Thyroid gland (tissue), 4 donors: ENCODE measurements around the gene FFAR2. TPM values are rescaled to one million over a fixed set of nuclear protein-coding genes. Genes with fewer than 3 reads are reported as not detected.

Source experiments
- DNase-seq, 2 donors: peaks; one replicate each; pipeline ENCODE4 v3.0.0-alpha.2; 2019
- H3K27ac ChIP-seq, 3 donors: fragments of 200-600 bp; sonication (generic); 1 replicate in 2 of 3; 2 replicates in 1 of 3; pipeline ENCODE4 v1.5.1; 2016 to 2019; ENCODE audit warnings: mild to moderate bottlenecking in 1 of 3, moderate library complexity in 1 of 3
- H3K27me3 ChIP-seq: fragments of 200-600 bp; sonication (generic); one replicate; pipeline ENCODE4 v1.5.1; 2019
- H3K36me3 ChIP-seq, 2 donors: fragments of 200-600 bp; sonication (generic); one replicate each; pipeline ENCODE4 v1.5.1; 2016 to 2019
- H3K4me1 ChIP-seq, 2 donors: fragments of 200-600 bp; sonication (generic); one replicate each; pipeline ENCODE4 v1.5.1; 2017 to 2019
- H3K4me3 ChIP-seq, 3 donors: fragments of 200-600 bp; sonication (generic); replicated peaks in 1 of 3; 1 replicate in 2 of 3; 2 replicates in 1 of 3; pipeline ENCODE4 v1.5.1; 2016; ENCODE audit warnings: mild to moderate bottlenecking in 1 of 3
- H3K9me3 ChIP-seq: fragments of 200-600 bp; sonication (generic); one replicate; pipeline ENCODE4 v1.5.1; 2017
- CTCF ChIP-seq, 6 experiments: fragments of 200-600 bp in 3 of 6; fragments of 450-650 bp in 3 of 6; sonication (generic) in 3 of 6; IDR thresholded peaks; one replicate each; pipeline ENCODE4 v1.5.1; 2016 to 2019; ENCODE audit warnings: antibody characterized with exemption in 6 of 6, mild to moderate bottlenecking in 2 of 6, inconsistent platforms in 1 of 6, moderate library complexity in 1 of 6
- POLR2A ChIP-seq, 2 donors: fragments of 450-650 bp; IDR thresholded peaks; one replicate each; pipeline ENCODE4 v1.6.1; 2017; ENCODE audit warnings: antibody characterized with exemption in 2 of 2, mild to moderate bottlenecking in 2 of 2, moderate library complexity in 1 of 2
- WGBS, 2 donors: methylation state at CpG; one replicate each; pipeline ENCODE4 v1.1.5; 2017; 5-methylcytosine and 5-hydroxymethylcytosine counted together
- intact Hi-C: fragments of 100-400 bp; cut with DNase I; formaldehyde crosslinking; loops from one replicate; pipeline ENCODE4 v1.15.1; 2023
- small RNA-seq: library from RNA; depleted of rRNA; stranded (forward); fragments of <200 nt; gene quantifications from one replicate; pipeline ENCODE3, GENCODE V24; 2016
- total RNA-seq, 4 donors: library from RNA; depleted of rRNA; stranded (reverse); fragments of >200 nt; gene quantifications; one replicate each; pipeline ENCODE4 v1.2.3, GENCODE V29; 2016

FFAR2 gene
- total RNA-seq, 4 donors from 2014 or later = 0.27 TPM; not detected in 3

GRCh38 chr19:35498984-35499527, 51.0 kb downstream of the FFAR2 start:
- H3K36me3 ChIP-seq = peaks cover 8 to 9% of the 10 kb centered on the region in 2 donors
- 73 to 82% methylated on average over 9 of the region's 9 CpGs for WGBS, 2 donors
- no peak overlapping the region for H3K27ac ChIP-seq
- no peak for TF ChIP-seq CTCF (IDR thresholded peaks at IDR 0.05)
- no peak for TF ChIP-seq POLR2A (IDR thresholded peaks at IDR 0.05)
- no peaks in the 10 kb centered on the region for H3K9me3 ChIP-seq
- H3K4me1 ChIP-seq = peaks cover 0 to 9% of the 10 kb centered on the region in 2 donors
- no peaks in the 10 kb centered on the region for H3K27me3 ChIP-seq
- no peak for DNase-seq
- H3K4me3 ChIP-seq = no peak overlapping the region
- intact Hi-C loops = no loop called here

GRCh38 chr19:35500611-35501010, 52.6 kb downstream of the FFAR2 start:
- no peak for DNase-seq
- Histone ChIP-seq H3K27ac (no peak overlapping the region), H3K36me3 (peaks cover 9 to 19% of the 10 kb centered on the region in 2 donors), H3K4me3 (no peak overlapping the region), H3K4me1 (peaks cover 0 to 2% of the 10 kb centered on the region in 2 donors), H3K27me3 (no peaks in the 10 kb centered on the region), H3K9me3 (no peaks in the 10 kb centered on the region)
- TF ChIP-seq CTCF (IDR thresholded peaks at IDR 0.05) = no peak
- intact Hi-C loops = no loop called here
- 94 to 95% methylated on average over 7 to 10 of the region's 10 CpGs for WGBS, 2 donors

Small RNA genes within 50 kb of the gene (small RNA-seq; reads per million reads assigned to genes)
- gene RN7SL491P = not detected

Other genes starting within 250 kb of the FFAR2 start
- under 1 TPM in 1 of 4 donors, not detected in 3; 0.67 TPM for gene FAM187B, start 219.5 kb upstream of the FFAR2 start, total RNA-seq
- gene LSR, start 199.3 kb upstream of the FFAR2 start, total RNA-seq = 10 to 100 TPM; 36.5 to 85.3 (median 61.8) TPM
- gene USF2, start 179.3 kb upstream of the FFAR2 start, total RNA-seq = 100 to 1,000 TPM in 3 of 4 donors, 10 to 100 TPM in 1; 98.9 to 133 (median 126) TPM
- gene HAMP, start 165.7 kb upstream of the FFAR2 start, total RNA-seq = not detected
- 10 to 100 TPM in 1 of 4 donors, 1 to 10 TPM in 2, not detected in 1; 1.7 to 19.2 (median 2.7) TPM for gene MAG, start 156.1 kb upstream of the FFAR2 start, total RNA-seq
- gene CD22, start 119.1 kb upstream of the FFAR2 start, total RNA-seq = 10 to 100 TPM in 1 of 4 donors, 1 to 10 TPM in 2, under 1 TPM in 1; 0.68 to 18.4 (median 2.0) TPM
- not detected for gene FFAR1, start 100.4 kb upstream of the FFAR2 start, total RNA-seq
- gene FFAR3, start 89.8 kb upstream of the FFAR2 start, total RNA-seq = under 1 TPM in 1 of 4 donors, not detected in 3; 0.45 TPM
- under 1 TPM in 1 of 4 donors, not detected in 3; 0.27 TPM for gene GPR42, start 77.2 kb upstream of the FFAR2 start, total RNA-seq
- 1 to 10 TPM in 1 of 4 donors, not detected in 3; 2.7 TPM for gene KRTDAP, start 42.2 kb downstream of the FFAR2 start, total RNA-seq
- 100 to 1,000 TPM; 164 to 348 (median 213) TPM for gene DMKN, start 65.4 kb downstream of the FFAR2 start, total RNA-seq
- 1 to 10 TPM in 1 of 4 donors, not detected in 3; 1.2 TPM for gene SBSN, start 80.1 kb downstream of the FFAR2 start, total RNA-seq
- gene GAPDHS, start 85.2 kb downstream of the FFAR2 start, total RNA-seq = 1 to 10 TPM in 1 of 4 donors, not detected in 3; 1.6 TPM
- 100 to 1,000 TPM; 186 to 202 (median 188) TPM for gene TMEM147, start 97.4 kb downstream of the FFAR2 start, total RNA-seq
- gene ATP4A, start 115.4 kb downstream of the FFAR2 start, total RNA-seq = 1 to 10 TPM in 1 of 4 donors, under 1 TPM in 3; 0.27 to 1.9 (median 0.33) TPM
- gene PMIS2, start 137.9 kb downstream of the FFAR2 start, total RNA-seq = not detected
- gene HAUS5, start 164.5 kb downstream of the FFAR2 start, total RNA-seq = 10 to 100 TPM in 3 of 4 donors, 1 to 10 TPM in 1; 7.9 to 17.8 (median 10.2) TPM
- gene RBM42, start 180.8 kb downstream of the FFAR2 start, total RNA-seq = 10 to 100 TPM; 49.4 to 90.9 (median 65.6) TPM
- under 1 TPM in 1 of 4 donors, not detected in 3; 0.56 TPM for gene ETV2, start 193.5 kb downstream of the FFAR2 start, total RNA-seq
- gene COX6B1, start 200.1 kb downstream of the FFAR2 start, total RNA-seq = 100 to 1,000 TPM; 139 to 941 (median 369) TPM
- gene UPK1A, start 218.3 kb downstream of the FFAR2 start, total RNA-seq = not detected